Stimulated activated memory B cell treated with anti-CD40 and anti-IgM and Interleukin-4, amounts not matched to agents 10 μg/mL and 1 μg/mL and 100 μg/mL, for 72 hours (primary cell): ENCODE data around the gene SLC25A10.
A peak's percentile ranks its signal among the peaks of the same experiment; 100 is the strongest.

Experiments used
- ATAC-seq: fragments of 150-1000 bp; cut with Tn5 transposase; 2 replicates; pipeline ENCODE4 v1.10.0; 2021
- H3K27ac Mint-ChIP-seq: one replicate; pipeline ENCODE4 v1.8.0; 2022; ENCODE audit warnings: mild to moderate bottlenecking, mixed read lengths
- H3K27me3 Mint-ChIP-seq: one replicate; pipeline ENCODE4 v1.8.0; 2022; ENCODE audit warnings: mixed read lengths
- H3K36me3 Mint-ChIP-seq: one replicate; pipeline ENCODE4 v1.8.0; 2022; ENCODE audit warnings: mixed read lengths
- H3K4me1 Mint-ChIP-seq: one replicate; pipeline ENCODE4 v1.8.0; 2022; ENCODE audit warnings: mixed read lengths
- H3K4me3 Mint-ChIP-seq: one replicate; pipeline ENCODE4 v1.8.0; 2022; ENCODE audit warnings: mild to moderate bottlenecking, moderate library complexity, mixed read lengths
- H3K9me3 Mint-ChIP-seq: one replicate; pipeline ENCODE4 v1.8.0; 2022; ENCODE audit warnings: mixed read lengths

The SLC25A10 gene

GRCh38 chr17:81695211-81695610 lies 16.9 kb upstream of the SLC25A10 start:
- Mint-ChIP-seq H3K4me1 (peaks cover under 1% of the 10 kb centered on the region), H3K27ac (no peak overlapping the region), H3K4me3 (no peak overlapping the region), H3K27me3 (no peaks in the 10 kb centered on the region), H3K36me3 (peaks cover 49% of the 10 kb centered on the region), H3K9me3 (no peaks in the 10 kb centered on the region)
- ATAC-seq = no peak

DNA sequence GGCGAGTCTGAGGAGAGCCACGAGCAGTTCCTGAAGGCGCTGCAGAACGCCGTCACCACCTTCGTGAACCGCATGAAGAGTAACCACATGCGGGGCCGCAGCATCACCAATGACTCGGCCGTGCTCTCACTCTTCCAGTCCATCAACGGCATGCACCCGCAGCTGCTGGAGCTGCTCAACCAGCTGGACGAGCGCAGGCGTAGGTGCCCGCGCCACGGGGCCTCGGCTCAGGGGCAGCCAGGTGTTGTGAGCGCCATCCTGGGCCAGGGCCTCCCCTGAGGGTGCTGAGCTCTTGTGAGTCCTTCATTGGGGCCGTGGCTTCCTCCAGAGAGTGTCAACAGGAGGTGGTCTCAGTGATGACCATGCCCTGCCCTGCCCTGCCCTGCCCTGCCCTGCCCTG lies 16.3 kb upstream of the SLC25A10 start:
- Mint-ChIP-seq H3K9me3 (no peaks in the 10 kb centered on the region), H3K4me3 (no peak overlapping the region), H3K36me3 (peaks cover 50% of the 10 kb centered on the region), H3K27ac (no peak overlapping the region), H3K27me3 (no peaks in the 10 kb centered on the region), H3K4me1 (peaks cover 3% of the 10 kb centered on the region)
- ATAC-seq = no peak

GRCh38 chr17:81696218-81696941 lies 15.7 kb upstream of the SLC25A10 start:
- H3K27me3 Mint-ChIP-seq = no peaks in the 10 kb centered on the region
- H3K9me3 Mint-ChIP-seq = no peaks in the 10 kb centered on the region
- H3K36me3 Mint-ChIP-seq = peaks cover 49% of the 10 kb centered on the region
- H3K27ac Mint-ChIP-seq = no peak overlapping the region
- ATAC-seq = no peak
- H3K4me1 Mint-ChIP-seq = peaks cover 9% of the 10 kb centered on the region
- no peak overlapping the region for H3K4me3 Mint-ChIP-seq

GRCh38 chr17:81697261-81698044 lies 14.6 kb upstream of the SLC25A10 start:
- no peak overlapping the region for H3K27ac Mint-ChIP-seq
- H3K4me1 Mint-ChIP-seq = peaks cover 20% of the 10 kb centered on the region
- ATAC-seq = no peak
- H3K9me3 Mint-ChIP-seq = no peaks in the 10 kb centered on the region
- H3K36me3 Mint-ChIP-seq = peaks cover 43% of the 10 kb centered on the region
- H3K4me3 Mint-ChIP-seq = no peak overlapping the region
- H3K27me3 Mint-ChIP-seq = no peaks in the 10 kb centered on the region

- peaks cover 40% of the 10 kb centered on the region for H3K4me1 Mint-ChIP-seq
- H3K36me3 Mint-ChIP-seq = peaks cover 49% of the 10 kb centered on the region
- no peaks in the 10 kb centered on the region for H3K9me3 Mint-ChIP-seq
- H3K27me3 Mint-ChIP-seq = no peaks in the 10 kb centered on the region
- no peak overlapping the region for H3K4me3 Mint-ChIP-seq
- peak overlapping the region; percentile 93 for H3K27ac Mint-ChIP-seq
- no peak for ATAC-seq
Measured at GRCh38 chr17:81700353-81701287, 11.5 kb upstream of the SLC25A10 start.

DNA sequence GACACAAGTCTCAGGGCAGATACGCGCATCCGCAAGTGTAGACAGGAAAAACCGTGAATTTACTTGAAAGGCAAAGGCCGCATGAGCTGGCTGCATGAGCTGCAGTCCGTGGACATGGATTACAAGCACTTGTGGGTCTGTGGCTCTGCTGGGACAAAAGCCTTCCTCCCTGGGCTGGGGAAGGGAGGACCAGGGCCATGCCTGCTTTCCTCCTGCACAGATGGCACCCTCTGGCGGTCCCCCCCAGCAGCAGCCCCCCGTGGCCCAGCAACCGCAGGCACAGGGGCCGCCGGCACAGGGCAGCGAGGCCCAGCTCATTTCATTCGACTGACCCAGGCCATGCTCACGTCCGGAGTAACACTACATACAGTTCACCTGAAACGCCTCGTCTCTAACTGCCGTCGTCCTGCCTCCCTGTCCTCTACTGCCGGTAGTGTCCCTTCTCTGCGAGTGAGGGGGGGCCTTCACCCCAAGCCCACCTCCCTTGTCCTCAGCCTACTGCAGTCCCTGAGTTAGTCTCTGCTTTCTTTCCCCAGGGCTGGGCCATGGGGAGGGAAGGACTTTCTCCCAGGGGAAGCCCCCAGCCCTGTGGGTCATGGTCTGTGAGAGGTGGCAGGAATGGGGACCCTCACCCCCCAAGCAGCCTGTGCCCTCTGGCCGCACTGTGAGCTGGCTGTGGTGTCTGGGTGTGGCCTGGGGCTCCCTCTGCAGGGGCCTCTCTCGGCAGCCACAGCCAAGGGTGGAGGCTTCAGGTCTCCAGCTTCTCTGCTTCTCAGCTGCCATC lies 10.6 kb upstream of the SLC25A10 start:
- H3K27ac Mint-ChIP-seq = peak overlapping the region; percentile 93
- H3K9me3 Mint-ChIP-seq = no peaks in the 10 kb centered on the region
- no peak for ATAC-seq
- peaks cover 40% of the 10 kb centered on the region for H3K4me1 Mint-ChIP-seq
- H3K36me3 Mint-ChIP-seq = peaks cover 49% of the 10 kb centered on the region
- H3K27me3 Mint-ChIP-seq = no peaks in the 10 kb centered on the region
- peak overlapping the region; percentile 87 for H3K4me3 Mint-ChIP-seq

DNA sequence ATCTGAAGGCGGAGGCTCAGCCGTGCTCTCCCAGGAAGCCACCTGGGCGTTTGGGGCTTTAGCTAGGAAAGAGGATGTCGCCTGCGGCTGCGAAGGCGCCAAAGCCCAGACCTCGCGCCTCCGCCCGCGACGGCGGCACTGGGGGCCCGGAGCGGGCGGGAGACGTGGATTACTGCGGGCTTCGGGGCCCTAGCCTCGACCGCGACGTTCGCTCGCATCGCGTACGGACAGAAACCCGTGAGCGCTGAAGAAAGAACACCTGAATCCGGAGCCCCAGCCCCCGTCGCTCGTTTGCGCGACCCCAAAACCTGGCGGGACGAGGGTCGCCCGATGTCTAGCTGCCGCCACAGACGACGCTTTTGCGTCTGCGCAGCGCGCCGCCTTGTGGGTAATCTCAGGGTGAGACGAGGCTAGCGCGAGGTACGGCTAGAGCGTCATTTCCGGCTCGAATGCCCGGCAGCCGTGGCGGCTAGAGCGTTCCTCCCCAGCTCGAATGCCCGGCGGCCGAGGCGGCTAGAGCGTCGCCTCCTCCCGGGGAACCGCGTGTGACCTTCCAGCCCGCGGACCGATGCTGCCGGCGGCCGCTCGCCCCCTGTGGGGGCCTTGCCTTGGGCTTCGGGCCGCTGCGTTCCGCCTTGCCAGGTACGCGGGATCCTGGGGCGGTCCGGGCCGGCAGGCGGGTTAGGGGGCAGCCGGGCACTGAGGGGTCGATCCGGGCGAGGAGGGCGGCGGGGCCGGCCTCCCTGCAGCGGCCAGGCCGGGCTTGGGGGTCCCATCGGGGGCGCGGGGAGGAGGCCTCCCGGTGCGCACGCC lies 8.9 kb upstream of the SLC25A10 start, which contains the start of gene MRPL12:
MRPL12 (plus strand) TSS at position 434 of the 813 bp plus-strand sequence; CDS start at position 569, 135 bp downstream.
- no peaks in the 10 kb centered on the region for H3K9me3 Mint-ChIP-seq
- H3K36me3 Mint-ChIP-seq = peaks cover 44% of the 10 kb centered on the region
- peak; percentile 95 for ATAC-seq
- H3K27me3 Mint-ChIP-seq = no peaks in the 10 kb centered on the region
- H3K27ac Mint-ChIP-seq = peak within 1 kb of the TSS; percentile 93
- peak within 1 kb of the TSS; percentile 87 for H3K4me3 Mint-ChIP-seq
- H3K4me1 Mint-ChIP-seq = peaks cover 40% of the 10 kb centered on the region

DNA sequence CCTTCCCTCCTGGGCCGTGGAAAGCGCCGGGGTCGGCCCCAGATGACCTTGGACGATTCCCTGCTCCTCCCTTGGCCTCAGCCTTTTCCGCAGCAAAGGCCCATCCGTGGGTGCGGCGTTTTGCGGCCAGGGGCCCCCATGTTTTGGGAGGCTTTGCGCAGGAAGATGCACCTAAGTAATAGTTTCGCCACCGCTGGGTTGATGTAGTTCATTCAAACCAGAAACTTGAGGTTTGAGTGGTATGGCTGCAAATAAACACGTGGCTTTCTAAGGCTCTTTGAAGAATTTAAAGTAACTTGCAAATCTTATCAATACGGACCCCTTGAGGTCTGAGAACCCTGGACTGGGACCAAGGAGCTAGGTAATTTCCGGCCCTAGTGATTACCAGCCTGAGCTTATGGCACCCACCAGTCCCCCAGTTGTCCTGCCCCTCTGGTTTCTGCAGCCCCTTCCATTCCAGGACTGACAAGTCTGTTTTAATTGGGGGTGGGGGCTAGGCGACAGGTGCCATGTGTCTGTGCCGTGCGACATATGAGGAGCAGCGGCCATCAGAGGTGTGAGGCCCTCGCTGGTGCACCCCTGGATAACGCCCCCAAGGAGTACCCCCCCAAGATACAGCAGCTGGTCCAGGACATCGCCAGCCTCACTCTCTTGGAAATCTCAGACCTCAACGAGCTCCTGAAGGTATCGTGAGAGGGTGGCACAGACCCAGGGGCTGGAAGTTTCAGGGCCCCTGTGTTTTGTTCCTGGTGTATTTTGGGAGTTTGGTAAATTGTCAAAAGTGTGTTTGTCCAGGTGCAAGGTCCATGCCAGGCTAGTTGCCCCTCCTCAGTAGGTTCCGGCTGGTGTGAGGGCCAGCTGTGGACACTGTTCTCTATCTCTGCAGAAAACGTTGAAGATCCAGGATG lies 8.1 kb upstream of the SLC25A10 start:
- Mint-ChIP-seq H3K27ac (peak overlapping the region; percentile 93), H3K9me3 (no peaks in the 10 kb centered on the region), H3K27me3 (no peaks in the 10 kb centered on the region), H3K36me3 (peaks cover 38% of the 10 kb centered on the region), H3K4me1 (peaks cover 40% of the 10 kb centered on the region), H3K4me3 (peak overlapping the region; percentile 87)
- ATAC-seq = no peak

GRCh38 chr17:81705518-81706231 lies 6.4 kb upstream of the SLC25A10 start:
- ATAC-seq = no peak
- no peak overlapping the region for H3K4me3 Mint-ChIP-seq
- no peaks in the 10 kb centered on the region for H3K27me3 Mint-ChIP-seq
- peaks cover 45% of the 10 kb centered on the region for H3K4me1 Mint-ChIP-seq
- H3K9me3 Mint-ChIP-seq = no peaks in the 10 kb centered on the region
- H3K36me3 Mint-ChIP-seq = peaks cover 36% of the 10 kb centered on the region
- H3K27ac Mint-ChIP-seq = peak overlapping the region; percentile 93

GRCh38 chr17:81706232-81706611 lies 5.9 kb upstream of the SLC25A10 start:
- Mint-ChIP-seq H3K4me3 (no peak overlapping the region), H3K36me3 (peaks cover 31% of the 10 kb centered on the region), H3K27me3 (no peaks in the 10 kb centered on the region), H3K9me3 (no peaks in the 10 kb centered on the region), H3K4me1 (peaks cover 45% of the 10 kb centered on the region), H3K27ac (no peak overlapping the region)
- ATAC-seq = no peak

DNA sequence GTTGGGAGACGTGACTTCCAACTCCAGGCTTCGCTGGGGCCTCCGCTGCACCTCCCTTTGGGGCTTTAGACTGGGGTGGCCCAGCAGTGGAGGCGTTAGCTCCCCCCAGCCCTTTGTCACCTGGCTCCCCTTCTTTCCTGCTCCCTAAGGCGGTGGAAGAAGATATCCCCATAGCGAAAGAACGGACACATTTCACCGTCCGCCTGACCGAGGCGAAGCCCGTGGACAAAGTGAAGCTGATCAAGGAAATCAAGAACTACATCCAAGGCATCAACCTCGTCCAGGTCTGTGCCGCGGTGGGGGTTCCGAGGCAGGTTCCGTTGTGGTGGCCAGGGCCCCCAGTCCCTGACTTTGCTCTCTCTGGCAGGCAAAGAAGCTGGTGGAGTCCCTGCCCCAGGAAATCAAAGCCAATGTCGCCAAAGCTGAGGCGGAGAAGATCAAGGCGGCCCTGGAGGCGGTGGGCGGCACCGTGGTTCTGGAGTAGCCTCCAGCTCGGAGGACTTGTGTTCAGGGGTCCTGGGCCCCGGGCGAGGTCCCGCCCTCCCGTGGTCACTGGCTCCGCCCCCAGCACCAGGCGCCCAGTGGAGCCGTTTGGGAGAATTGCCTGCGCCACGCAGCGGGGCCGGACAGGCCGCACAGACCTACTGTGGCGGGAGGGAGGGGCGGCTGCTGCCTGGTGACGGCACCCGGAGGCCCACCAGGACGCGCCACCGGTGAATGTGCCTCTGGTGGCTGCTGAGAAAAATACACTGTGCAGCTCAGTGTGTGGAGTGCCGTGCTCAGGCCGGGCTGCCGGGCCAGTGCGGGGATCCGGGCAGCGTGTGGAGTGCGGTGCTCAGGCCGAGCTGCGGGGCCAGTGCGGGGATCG lies 5.1 kb upstream of the SLC25A10 start:
- H3K27me3 Mint-ChIP-seq = no peaks in the 10 kb centered on the region
- H3K4me3 Mint-ChIP-seq = no peak overlapping the region
- H3K27ac Mint-ChIP-seq = no peak overlapping the region
- H3K36me3 Mint-ChIP-seq = peaks cover 25% of the 10 kb centered on the region
- no peak for ATAC-seq
- H3K4me1 Mint-ChIP-seq = peaks cover 37% of the 10 kb centered on the region
- no peaks in the 10 kb centered on the region for H3K9me3 Mint-ChIP-seq
